ENCODE results near the gene USP28.
"Not testable (repeated sequence)": the region's sequence is repeated elsewhere in the genome, so short reads cannot be mapped to it uniquely, and the experiment has no call there.

Gene USP28

DNA sequence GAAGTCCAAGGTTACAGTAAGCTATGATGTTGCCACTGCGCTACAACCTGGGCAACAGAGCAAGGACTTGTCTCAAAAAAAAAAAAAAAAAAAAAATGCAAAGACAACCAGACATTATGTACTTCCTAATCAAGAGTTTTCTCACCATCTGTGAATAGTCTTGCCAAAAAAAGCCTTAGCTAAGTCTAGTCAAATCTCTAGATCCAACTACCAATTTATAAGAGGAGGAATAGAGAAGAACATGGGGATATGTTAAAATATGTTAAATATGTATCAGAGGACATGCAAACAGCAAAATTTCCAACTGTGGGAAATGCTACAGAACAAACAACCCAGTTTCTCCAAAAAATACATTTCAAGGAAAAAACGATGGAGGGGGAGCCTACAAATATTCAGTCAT lies 45.6 kb downstream of the USP28 start:
- no peak for DNase-seq

DNA sequence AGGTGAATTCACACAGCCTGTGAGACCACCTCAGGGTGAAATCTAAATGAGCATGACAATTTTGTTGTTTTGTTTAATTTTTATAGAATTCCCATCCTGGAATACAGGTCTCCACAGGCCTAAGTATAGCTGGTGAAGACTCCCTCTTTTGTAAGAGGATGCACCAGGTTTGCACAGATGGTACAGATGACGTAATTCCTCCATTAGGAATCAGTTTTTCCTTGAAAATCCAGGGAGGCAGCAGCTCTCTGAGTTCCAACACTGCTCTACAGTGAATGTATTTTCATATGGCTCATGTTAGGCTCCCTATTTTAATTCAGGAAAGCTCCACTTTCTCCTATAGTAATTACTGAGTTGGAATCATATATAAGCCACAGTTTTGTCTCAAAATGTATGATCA lies 47.2 kb downstream of the USP28 start:
- peak; percentile 14 for DNase-seq

DNA sequence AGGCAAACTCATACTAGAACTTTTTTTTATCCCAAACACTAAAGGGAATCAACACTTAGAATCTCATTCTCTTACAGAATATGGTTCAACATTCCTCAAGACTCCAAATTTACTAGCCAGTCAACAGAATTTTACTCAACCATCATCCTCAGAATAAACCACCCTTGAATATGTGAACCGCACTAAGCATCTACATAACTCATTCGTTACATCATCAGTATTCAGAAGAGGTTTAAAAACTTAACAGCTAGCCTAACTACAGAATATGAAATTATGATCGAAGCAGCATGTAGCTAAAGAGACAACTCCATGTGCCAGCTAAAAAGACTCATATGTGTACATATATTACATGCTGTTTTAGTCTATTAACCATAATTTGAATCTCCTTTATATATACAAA lies 47.9 kb downstream of the USP28 start:
- DNase-seq = no peak

DNA sequence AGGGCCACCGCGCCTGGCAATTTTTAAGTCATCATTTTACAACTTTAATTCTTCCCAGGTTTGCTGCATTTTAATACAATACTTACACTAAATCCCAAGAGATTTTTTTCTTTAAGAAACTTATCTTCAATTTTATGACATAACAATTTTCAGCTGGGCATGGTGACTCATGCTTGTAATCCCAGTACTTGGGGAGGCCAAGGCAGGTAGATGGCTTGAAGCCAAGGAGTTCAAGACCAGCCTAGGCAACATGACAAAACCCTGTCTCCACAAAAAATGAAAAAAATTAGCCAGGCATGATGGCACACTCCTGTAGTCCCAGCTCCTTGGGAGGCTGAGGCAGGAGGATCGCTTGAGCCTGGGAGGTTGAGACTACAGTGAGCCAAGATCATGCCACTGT lies 56.9 kb downstream of the USP28 start:
- DNase-seq = no peak

DNA sequence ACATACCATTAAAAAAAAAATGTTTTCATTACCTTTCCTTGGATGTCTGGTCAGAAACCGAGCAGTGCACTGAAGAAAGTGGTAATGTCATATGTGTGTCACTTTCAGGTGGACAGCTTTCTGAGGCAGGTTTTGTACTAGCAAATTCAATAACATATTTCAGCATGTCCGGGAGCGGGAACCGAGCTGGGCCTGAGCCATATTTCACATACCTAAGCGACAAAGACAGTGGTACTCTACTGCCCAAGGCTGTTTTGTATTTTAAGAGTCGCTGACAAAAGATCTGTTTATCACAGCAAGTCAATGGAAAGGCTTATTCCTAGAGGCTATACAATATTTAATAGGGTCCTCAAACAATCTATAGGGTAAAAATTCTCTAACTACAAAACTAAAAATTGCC lies 57.7 kb downstream of the USP28 start:
- DNase-seq = no peak

DNA sequence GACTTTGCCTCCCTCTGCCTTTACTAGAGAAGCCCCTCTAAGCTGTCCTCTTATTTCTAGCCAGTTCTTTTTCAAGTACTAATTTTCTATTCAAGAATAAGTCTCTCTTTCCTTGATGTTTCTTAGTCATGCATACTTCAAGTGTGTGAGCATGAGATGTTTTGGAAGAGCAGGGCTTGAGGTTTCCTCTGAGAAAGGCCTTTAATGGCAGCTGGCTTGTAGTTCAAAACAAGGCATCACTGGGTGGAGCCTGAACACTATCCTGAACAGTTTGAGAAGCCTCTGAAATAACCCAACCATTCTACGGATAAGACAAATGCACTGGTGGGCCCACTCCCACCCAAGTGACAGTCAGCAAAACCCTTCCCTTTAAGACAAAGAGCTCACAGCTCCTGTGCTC lies 58.2 kb downstream of the USP28 start:
- no peak for DNase-seq

DNA sequence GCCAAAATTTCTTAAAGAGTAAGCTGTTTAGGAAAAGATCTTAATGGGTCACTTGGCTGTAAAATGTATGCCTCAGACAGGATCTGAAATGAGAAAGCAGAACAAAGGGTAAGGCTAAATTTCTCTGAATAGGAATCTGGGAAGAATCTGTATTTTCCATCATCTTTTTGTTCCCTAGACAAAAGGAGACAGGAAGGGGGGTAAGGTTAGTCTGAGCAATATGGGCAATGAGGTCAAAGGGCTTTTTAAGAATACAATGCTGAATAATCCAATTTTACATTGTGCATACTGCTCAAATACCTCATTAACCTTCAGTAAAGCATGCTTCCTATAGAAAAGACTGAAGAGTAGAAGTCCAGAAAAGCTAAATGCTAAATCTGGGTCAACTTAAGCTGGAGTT lies 61.2 kb downstream of the USP28 start:
- DNase-seq = no peak

DNA sequence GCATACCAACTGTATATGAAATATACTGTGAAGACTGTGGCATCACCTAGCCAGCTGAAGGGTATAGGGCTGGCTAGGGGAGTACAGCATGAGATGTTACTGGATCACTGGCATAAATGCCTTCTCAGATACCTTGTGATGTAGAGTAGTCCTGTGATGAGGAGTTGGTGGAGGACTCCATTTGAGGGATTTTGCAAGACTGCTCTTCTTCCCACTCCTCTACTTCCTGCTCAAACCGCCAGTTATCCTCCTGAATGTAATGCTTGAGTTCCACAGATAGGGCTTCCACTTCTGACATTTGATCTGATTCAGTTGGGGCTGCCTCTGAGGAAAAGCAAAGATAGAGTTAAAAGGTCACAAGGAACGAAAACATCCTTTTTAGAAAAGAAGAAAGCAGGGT lies 66.4 kb downstream of the USP28 start:
- no peak for DNase-seq

DNA sequence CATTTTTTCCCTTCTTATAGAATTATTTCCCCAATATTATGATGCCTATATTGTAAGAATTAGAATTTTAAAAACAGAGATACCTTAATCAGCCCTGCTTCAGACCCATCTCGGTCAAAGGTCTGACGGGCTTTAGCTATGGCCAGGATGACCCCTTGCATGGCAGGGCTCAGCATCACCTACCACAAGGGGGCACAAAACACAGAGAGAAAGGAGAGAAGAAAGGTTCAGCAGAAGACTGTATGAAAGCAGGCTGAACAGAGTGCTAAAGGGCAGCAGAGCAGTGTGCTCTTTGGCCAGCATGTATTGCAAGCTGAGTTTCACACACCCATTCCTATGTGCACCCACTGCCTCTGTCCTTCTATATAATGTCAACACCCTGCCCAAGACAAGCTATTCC lies 69.0 kb downstream of the USP28 start:
- peak; percentile 73 for DNase-seq

DNA sequence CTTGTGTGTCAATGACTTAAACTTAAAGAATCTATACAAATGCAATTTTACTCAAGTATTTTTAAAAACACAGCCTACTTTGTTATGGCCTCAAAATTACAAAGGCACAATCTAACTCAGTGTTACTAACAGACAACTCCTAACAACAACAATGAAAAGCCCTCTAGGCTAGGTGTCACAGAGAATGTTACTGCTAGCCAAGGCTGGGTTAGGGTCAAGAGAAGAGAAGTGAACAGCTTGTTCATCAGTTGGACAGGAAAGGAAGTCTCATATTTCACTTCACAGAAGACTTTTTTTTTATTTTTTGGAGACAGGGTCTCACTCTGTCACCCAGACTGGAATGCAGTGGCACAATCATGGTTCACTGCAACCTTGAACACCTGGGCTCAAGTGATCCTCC lies 69.7 kb downstream of the USP28 start:
- DNase-seq = peak; percentile 17

DNA sequence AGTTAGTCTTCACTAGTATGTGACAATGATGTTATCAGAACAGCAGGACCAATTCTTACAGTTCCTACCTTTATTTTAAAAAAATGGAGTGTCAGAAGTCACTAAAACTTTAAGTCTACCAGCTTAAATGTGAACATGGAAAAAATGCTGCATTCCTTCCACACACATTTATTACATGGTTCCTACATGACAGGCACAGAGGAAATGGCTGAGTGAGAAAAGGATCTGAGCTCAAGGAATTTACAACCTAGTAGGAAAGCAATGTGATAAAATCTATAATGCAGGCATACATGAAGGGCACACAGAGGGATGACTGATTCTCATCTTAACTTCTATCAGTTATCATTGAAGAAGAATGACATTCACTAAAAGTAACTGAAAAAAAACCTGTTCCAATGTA lies 72.8 kb downstream of the USP28 start:
- no peak for DNase-seq

DNA sequence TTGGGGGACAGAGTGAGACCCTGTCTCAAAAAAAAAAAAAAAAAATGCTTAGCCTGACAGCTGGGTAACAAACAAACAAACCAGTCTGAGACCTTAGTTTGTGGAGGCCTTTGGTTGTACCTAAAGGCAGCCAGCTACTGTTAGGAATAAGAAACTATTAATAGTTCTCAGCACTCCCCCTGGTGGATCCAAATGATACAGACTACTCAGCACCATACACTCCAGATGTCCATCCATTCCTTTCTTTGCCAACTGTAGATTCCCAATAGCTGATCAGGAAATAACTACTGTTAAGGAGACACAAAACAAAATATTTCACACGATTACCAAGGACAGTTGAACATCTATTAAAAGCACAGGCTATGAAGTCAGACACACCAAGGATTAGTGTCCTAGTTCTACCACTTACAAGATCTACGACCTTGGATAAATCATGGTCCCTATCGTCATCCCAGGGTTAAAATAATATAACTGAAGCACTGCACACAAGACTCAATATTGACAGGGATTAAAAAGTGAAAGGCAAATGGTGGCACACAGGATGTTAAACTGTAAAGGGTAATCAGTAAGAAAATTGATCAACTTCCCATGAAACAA lies 78.6 kb downstream of the USP28 start:
- peak; percentile 76 for DNase-seq

DNA sequence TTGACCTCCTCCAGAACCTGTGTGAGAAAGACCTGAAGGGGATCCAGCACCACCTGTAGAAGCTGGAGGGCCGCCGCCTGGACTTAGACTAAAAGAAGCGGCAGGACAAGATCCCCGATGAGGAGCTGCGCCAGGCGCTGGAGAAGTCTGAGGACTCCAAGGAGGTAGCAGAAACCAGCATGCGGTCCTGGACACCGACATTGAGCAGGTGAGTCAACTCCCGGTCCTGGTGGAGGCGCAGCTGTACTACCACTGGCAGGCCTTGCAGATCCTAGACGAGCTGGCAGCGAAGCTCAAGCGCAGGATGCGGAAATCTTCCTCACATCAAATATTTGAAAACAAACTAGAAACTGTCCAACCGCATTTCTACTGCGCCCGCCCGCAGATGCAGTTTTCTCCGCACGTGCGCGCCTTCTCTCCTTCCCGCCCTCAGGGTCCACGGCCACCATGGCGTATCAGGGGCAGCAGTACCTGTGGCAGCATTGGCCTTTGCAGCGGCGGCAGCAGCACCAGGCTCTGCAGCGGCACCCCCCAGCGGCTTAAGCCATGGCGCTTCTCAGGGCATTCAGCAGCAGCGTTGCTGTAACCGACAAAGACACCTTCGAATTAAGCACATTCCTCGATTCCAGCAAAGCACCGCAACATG lies 85.6 kb downstream of the USP28 start:
- DNase-seq = no peak

DNA sequence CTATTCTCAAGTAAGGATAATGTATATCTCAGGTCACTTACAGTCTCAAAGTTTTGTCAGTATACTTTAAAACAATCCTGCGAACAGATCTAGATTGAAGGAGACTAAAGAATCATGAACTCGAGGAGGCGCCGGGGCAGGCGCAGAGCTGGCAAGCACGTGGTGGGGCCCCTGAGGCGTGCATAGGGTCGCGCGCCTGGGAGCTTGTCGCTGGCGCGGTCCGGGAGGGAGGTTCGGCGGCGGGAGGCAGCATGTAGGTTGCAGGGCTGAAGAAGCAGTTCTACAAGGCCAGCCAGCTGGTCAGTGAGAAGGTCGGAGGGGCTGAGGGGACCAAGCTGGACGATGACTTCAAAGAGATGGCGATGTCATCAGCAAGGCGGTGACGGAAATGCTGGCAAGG lies 86.4 kb downstream of the USP28 start:
- DNase-seq = not testable (repeated sequence)

DNA sequence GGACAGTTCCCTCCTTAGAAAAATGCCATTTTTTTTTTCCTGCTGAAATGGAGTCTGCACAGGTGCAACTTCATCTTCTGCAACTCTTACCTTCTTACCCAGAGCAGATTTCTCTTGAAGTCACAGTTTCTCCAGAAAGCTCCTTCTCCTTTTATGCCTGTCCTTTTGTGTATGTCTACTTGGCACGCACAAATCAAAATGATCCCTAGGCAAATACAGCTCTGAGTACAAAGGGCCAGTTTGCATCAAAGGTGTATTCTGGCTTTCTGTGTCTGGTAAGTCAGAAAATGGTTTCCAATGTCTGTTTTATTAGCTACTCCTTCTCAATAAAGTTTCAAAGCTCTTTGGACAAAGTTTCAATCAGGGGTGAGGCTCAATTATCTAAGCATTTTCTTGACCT lies 93.2 kb downstream of the USP28 start:
- DNase-seq = no peak

DNA sequence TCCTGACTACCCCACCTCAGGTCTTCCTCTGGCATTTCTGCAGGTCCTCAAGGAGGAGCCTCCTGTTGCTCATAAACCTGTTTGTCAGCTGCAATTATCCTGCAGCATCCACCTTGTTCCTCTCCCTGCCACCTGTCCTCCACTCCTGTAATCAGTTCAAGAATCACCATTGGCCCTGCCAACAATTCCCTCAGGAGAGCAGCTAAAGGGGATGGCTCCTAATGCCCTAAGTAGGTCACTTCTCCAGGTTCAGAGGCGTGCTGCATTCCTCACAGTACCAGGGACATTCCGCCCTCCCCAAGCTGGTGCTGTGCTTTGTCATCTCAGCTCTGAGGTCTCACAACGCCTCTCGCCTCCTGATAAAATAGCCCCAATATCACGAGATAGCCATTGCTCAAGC lies 93.7 kb downstream of the USP28 start:
- peak; percentile 38 for DNase-seq

DNA sequence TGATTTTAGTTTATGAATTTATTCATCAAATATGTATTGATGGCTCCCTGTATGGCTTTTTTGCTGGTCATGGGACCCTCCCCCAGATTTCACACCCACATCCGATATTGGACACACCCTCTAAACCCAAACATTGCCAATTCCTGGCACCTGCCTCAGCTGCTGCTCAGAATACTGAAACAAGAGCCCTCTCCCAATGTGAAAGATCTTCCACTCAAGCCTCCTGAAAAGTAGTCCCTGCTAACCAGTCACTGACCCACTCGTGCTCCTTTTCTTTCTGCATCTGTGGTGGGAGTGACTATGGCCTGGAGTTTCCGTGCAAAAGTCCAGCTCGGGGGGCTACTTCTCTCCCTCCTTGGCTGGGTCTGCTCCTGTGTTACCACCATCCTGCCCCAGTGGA lies 95.9 kb downstream of the USP28 start, which contains the start of gene CLDN25:
Gene CLDN25, plus strand, starts transcription at position 301 of the 400 bp plus-strand sequence. Its CDS starts 0 bp downstream, at position 301.
- no peak for DNase-seq

DNA sequence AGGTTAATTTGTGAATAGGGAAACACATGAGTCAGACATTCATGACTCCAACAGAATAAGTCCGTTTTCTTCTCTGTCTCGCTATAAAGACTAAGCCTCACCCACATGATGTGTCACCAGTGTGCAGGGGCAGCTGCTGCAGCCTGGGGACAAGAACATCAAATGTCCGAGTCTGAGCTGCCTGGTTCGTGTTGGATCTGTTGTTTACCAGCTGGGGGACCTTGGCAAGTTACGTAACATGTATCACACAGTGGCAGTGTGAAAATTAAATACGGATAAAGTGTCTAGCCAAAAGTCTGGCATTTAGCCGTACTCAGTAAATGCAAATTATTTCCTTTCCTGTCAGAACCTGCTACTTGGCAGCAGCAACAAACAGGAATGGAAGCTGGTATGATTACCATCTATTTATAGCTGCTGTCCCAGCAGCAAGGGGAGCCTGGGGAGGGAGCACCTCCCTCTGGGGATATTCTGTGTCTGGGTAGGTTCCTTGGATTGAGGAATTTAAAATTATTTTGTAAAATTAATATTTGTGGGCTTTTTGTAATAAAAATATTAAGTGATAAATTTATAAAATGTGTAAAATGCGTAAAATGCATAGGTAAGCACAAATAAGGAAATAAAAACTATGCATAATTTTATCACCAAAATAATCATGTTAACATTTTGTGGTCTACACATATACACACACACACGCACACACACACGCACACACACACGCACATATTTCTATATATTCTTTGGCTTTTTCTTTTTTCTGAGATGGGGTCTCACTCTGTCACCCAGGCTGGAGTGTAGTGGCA lies 97.1 kb downstream of the USP28 start:
- DNase-seq = peak; percentile 54

DNA sequence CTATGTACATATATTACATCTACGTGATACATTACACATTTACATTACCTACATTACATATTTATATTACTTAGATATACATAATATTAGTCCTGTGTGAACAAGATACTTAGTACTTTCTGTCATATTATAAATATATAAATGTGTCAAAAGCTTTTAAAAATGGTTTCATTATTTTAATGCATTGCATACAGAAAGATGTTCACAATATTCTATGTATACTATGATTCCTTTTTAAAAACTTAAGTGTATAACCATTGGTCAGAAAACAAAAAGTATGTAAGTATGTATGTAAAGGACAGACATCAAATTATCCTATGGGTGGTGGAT lies 101.2 kb downstream of the USP28 start:
- DNase-seq = no peak

DNA sequence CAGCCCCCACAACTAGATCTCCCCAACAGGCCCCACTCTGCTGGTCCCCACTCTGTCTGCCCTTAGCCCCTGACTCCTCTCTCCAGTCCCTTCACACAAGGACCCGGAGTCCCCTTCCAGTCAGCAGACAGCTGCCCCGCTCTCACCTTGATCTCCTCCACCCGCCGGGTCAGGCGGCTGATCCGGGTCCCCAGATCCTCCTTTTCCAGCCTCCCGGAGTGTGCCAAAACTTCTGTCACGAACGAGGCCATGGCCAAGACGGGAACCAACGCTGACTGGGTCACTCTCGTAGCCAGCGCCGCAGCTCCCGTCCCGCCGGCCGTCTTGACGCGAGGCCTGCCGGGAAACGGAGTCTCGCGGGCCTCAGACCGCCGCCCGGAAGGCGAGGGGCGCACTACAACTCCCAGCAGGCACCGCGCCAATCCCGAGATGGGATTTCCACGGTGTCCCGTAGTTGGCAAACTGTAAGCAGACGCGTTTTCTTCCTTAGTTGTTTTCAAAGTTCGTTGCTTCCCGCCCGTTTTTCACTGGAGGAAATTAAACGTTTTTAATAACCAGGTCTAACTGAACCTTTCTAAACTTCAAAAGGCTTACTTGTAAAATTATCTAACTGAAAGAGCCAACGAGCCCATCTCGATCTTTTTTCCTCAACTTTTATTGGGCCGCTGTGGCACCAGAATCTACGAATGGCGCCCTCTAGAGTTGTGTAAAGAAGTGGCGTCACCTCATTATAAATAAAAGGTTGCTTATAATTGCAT lies 101.8 kb downstream of the USP28 start, which contains the start of gene ZW10:
Gene ZW10, minus strand, starts transcription at position 277 of the 758 bp plus-strand sequence. Its CDS starts 26 bp downstream, at position 251.
- peak; percentile 98 for DNase-seq

DNA sequence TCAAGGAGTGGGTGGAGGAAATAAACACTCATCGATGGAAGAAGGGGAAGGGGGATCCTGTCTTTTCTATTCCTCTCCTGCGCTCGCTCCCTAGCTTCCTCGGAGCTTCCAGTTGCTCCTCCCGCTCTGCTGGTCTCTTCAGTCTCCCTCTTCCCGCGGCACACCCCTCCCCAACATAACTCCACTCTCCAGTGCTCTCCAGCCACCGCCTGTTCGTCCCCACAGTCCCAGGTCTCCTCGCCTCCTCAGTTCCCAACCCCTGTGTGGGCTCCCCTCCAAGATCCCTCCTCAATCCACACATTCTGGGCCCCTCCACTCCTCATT lies 102.3 kb downstream of the USP28 start:
- DNase-seq = peak; percentile 68

DNA sequence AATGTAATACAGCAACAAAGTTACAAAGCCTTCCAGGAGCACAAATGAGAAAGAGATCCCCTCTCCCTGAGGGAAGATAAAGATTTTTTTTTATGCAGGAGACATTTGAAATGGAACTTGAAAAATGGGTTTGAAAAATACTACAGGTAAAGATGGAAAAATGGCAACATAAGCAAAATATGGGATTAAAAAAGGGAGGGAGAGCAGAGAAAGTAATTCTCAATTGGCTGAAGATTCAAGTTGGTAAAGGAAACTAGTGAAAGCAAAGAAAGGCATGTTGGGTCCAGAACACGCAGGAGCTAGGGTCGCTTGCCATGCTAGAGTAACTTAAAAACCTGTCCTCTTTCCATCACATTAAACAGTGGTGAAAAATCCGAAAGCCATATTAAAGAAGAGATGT lies 103.4 kb downstream of the USP28 start:
- no peak for DNase-seq

DNA sequence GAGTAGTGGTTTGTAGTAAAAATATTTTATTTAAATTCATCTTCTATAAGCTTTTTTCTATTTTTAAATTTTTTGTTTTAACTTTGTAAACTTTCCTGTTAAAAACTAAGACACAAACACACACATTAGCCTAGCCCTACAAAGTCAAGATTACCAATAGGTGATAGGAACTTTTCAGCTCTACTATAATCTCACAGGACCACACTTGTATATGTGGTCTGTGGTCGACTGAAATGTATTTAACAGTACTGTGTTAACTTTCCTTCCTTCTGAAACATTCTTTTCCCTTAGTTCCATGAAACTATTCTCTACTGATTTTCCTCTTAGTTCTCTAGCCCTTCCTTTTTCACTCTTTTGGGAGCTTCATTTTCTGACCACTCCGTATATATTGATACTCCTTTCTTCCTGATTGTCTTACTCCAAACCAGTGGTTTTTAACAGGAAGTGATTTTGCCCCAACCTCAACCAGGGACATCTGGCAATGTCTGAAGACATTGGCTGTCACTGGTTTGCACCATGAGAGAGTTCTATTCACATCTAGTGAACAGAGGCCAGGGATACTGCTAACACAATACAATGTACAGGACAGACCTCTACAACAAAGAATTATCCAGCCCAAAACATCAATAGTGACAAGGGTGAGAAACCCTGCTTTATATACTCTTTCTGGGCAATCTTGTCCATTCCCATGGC lies 110.7 kb downstream of the USP28 start:
- DNase-seq = no peak
